H1 (cell line): Measurements from ENCODE around the gene CLEC16A. TPM values are rescaled to one million over a fixed set of nuclear protein-coding genes. Genes with fewer than 3 reads are reported as not detected.

ENCODE experiments used
- BRCA1 ChIP-seq: IDR thresholded peaks from 2 replicates; pipeline ENCODE4 v1.6.1; 2012; ENCODE audit warnings: low read depth, low read length, improper control_type of control experiment
- HDAC6 ChIP-seq: IDR thresholded peaks from one replicate; pipeline ENCODE4 v1.7.1; 2012; ENCODE audit warnings: low read depth, mild to moderate bottlenecking, inconsistent platforms, low read length, moderate library complexity
- NANOG ChIP-seq: IDR thresholded peaks from 2 replicates; pipeline ENCODE4 v1.6.1; 2011; ENCODE audit warnings: low read length, low read depth, mild to moderate bottlenecking, inconsistent platforms; ENCODE audit not compliant: insufficient read depth, poor library complexity, severe bottlenecking
- SUZ12 ChIP-seq: fragments of 200-600 bp; sonication (generic); IDR thresholded peaks from 2 replicates; pipeline ENCODE4 v1.6.1; 2012; ENCODE audit warnings: mild to moderate bottlenecking, inconsistent platforms, low read length, moderate library complexity, mixed read lengths
- polyA plus RNA-seq, 7 experiments: library from polyadenylated mRNA; depleted of rRNA in 3 of 7; stranded (reverse) in 5 of 7; unstranded in 2 of 7; fragments of >200 nt in 5 of 7; fragments of 200-250 nt in 2 of 7; gene quantifications; 1 replicate in 5 of 7; 2 replicates in 1 of 7; 4 replicates in 1 of 7; pipeline versions ENCODE4 v1.2.1 to v1.2.3, GENCODE V29; 2011 to 2013; ENCODE audit warnings: missing spikeins in 2 of 7, mixed read lengths in 2 of 7
- total RNA-seq: library from RNA; stranded (reverse); fragmentation: NEBNext Ultra II Directional; extraction: Animal tissue kit (Norgen Biotek cat#: 25700); gene quantifications from 2 replicates; pipeline ENCODE4 v1.2.1, GENCODE V29; 2021

Gene CLEC16A
- total and polyA plus RNA-seq, 2 of the 8 experiments (the other 6 are each of a cell fraction or from before 2014, with no cell fraction given): 7.6 to 19.3 TPM

DNA sequence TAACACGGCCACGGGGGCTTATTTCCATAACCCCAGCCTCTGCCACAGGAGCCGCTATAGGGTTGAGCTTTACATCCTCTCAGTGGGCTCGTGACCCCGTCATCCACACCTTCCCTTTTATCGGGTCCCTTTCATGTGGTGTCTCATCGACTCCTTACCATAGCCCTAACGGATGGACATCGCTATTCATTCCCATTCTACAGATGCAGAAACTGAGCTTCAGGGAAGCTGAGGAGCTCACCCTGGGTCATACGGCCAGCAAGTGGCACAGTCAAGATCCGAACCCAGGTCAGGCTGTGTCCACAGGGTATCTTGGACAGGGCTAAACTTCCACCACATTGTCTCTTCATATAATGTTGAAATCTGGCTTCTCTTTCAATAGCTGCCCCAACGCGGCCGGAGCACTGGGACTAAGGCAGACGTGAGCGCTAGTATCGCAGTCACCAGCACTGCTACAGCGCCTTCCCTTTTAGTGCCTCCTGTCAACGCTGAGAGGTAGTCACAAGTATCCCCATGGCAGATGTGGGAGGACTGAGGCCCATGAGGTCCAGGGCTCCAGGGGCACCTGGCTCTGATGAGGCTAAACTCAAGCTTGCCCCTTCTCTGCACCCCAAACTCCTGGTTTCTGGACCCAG lies 260.8 kb downstream of the CLEC16A start (continued):
- TF ChIP-seq HDAC6 (no peak), SUZ12 (no peak), NANOG (no peak), BRCA1 (no peak)
